Fibroblast of gingiva (primary cell): Measurements from ENCODE around the gene NDUFB7.
A peak's percentile ranks its signal among the peaks of the same experiment; 100 is the strongest.
"Not testable (repeated sequence)": the region's sequence is repeated elsewhere in the genome, so short reads cannot be mapped to it uniquely, and the experiment has no call there.

ENCODE experiments used
- DNase-seq: peaks from one replicate; pipeline ENCODE4 v3.0.0-alpha.2; 2011; ENCODE audit warnings: low read depth

NDUFB7 gene

DNA sequence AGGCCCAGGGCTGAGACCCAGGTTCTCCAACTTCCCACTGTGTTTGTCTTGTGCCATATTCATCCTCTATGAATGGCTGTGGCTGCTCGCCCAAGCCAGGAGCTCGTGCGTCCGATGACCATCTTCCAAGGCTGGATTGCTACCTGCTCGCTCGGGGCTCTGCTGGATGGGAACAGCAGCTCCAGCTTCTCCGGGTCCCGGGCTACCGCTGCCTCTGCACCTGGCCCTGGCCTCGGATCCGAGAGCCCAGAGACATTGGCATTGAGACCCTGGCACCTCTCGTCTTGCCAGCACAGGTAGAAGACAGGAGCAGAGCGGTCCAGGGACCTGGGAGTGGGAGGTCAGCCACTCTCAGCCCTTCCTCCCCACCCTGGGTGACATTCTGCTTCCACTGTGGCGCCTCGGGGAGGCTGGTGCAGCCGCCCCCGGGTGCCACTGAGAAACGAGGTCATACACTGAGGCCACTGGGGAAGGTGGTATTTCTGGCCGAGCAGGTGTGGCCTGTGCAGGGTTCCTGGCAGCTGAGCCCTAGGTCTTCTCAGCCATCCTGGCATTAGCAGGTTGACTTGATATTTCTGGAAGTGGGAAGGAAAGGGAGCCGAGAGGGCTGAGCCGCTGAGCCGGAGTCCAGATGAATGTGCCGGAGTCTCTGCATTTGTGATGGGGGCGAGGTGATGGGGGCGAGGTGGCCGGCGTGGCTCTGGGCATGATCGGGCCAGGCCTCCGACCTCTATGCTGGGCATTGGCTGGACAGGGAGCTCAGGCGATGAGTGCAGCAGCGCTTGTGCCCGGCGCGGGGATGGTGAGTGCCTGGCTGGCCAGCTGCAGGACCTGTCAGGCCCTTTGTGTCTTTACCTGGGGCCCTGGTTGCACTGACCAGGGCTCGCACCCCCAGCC is 18.6 kb downstream of the NDUFB7 start:
- DNase-seq, result no peak

DNA sequence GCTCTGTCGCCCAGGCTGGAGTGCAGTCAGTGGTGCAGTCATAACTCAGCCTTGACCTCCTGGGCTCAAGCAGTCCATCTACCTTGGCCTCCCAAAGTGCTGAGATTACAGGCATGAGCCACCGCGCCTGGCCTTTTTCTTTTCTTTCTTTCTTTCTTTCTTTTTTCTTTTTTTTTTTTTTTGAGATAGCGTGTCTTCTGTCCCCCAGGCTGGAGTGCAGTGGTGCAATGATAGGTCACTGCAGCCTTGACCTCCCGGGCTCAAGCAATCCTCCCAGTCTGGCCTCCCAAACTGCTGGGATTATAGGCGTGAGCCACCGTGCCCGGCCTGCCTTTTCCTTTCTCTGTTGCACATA is 19.9 kb downstream of the NDUFB7 start:
- DNase-seq, result not testable (repeated sequence)

DNA sequence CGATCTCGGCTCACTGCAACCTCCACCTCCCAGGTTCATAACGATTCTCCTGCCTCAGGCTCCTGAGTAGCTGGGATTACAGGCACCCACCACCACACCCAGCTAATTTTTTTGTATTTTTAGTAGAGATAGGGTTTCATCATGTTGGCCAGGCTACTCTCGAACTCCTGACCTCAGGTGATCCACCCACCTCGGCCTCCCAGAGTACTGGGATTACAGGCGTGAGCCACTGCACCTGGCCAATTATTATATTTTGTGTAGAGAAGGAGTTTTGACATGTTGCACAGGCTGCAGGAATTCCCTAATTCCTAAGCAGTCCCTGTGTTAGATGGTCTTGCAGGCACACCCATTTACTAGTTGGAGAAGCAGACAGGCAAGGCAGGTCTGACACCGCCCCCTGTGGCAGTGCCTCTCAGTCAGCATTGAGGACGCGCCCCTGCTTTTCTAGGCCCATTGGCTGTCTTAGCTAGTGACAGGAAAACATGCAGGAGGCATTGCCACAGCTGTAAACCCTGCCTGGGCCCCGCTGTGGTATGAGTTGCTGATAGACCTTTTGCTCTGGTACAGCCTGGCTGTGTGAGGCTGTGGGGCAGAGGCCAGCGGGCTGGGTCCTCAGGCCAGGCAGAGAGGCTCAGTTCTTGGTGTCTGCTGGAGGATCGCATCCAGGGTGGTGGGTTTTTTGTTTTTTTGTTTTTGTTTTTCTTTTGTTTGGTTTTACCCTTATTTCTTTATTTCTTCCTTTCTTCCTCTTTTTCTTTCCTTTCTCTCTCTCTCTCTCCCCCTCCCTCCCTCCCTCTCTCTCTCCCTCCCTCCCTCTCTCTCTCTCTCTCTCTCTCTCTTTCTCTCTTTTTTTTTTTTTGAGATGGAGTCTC is 20.5 kb downstream of the NDUFB7 start:
- DNase-seq, result peak; percentile 40

DNA sequence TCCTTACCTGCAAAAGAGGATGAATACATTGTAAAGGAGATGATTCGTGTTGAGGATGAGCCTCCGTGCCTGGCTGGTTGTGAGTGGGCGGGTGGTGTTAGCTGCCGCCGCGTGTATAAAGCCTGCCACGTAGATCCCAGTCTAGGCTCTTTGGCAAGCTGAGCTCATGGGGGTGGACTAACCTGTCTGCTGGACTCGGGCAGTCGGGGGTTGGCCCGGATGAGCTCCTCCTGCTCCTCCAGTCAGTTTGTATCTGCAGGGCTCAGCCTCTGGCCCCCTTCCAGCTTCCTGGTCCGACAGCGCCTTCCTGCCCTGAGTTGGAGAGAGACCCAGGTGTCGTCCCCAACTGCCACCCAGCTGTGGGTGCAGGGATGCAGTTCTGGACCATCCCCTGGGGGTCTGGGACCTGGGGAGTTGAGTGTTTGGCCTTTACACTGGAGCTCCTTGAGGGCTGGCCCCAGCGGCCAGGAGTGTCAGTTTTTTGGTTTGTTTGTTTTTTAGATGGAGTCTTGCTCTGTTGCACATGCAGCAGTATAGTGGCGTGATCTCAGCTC is 21.6 kb downstream of the NDUFB7 start:
- no peak for DNase-seq

DNA sequence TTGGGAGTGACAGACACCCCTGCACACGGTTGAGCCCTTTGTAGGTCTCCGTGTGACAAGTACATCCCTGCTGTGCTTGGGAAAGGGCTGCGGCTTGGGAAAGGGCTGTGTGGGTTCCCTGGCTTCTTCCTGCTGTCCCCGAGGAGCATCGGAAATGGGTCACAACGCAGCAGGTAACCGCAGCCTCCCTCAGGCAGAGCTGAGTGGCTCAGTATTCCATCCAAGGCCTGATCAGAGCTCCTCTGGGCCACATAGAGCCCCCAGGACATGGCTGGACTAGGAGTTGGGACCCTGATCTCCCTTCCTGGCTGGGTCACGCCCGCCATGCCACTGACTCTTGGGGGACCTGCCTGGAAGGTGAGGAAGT is 26.2 kb downstream of the NDUFB7 start:
- no peak for DNase-seq

DNA sequence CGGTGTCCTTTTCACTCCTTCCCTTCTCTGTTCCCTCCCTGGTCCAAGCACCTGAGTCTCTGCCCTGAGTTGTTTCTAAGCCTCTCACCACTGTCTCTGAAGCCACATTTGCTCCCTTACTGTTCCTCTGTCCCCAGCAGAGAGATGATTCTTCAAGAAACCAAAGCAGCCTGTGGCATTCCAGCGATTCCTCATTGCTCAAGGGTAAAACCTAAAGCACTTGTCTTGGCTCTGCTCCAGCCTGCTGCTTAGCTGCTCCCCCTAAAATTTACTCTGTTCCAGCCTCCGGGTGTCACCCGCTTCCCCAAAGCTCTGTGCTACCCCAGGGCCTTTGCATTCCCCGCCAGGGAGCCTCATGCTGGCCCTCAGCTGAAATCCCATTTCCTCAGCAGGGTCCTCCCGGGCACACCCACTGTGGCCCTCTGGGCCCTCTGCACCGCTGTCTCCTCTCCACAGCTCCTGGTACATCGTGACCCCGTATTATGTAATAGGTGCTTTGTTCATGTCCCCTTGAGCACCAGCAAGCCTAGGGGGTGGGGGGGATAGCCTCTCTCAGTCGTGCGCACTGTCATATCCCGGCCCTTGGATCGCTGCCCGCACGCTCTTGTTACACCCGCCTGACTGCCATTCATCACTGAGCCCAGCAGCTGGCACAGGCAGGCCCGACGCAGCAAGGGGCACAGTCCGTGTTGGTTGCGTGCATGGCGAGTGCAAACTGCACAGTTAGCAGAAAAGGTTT is 26.7 kb downstream of the NDUFB7 start:
- no peak for DNase-seq

DNA sequence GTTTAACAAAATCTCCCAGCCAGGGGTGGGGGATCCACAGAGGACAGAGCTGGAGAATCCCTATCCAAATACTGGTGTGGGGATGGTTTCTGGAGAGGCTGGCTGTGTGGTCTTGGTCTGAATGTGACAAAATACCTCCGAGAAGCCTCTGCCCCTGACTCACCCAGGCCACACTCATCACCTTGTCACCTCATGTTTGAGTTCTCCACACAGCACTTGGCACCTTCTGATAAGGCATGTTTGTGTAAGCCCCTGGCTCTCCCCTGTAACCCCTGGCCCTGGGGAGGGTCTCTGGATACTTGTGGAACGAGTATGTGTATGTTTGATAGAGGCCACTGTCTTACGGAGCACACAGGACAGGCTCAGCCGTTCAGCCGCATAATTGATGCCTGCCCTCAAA is 27.8 kb downstream of the NDUFB7 start:
- DNase-seq, result no peak

DNA sequence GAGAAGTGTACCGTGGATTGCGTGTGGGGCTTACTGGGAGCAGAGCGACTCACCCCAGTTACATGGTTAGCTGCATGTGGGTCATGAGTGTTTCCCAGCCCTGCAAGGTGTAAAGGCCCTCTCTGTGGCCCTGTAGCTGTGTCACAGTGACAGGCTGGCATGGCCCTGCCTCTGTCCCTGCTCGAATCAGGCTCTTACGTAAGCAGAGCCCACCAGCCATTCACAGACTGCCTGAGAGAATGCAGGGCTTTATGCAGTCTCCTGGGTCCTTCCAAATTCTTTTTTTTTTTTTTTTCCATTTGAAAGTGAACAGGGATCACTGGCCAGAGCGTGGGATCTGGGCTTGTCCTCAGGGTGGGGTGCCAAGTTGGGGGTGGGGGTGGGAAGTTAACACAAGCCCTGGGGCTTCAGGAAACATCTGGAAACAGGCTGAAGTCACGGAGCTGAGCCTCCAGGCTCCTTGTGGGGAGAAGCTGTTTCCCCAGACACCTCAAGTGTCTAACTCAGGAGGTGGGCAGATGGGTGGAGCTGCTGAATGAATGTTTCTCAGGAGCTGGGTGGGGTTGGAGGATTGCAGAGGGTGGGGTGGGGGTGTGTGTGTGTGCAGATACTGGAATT is 29.0 kb downstream of the NDUFB7 start:
- DNase-seq, result peak; percentile 23

DNA sequence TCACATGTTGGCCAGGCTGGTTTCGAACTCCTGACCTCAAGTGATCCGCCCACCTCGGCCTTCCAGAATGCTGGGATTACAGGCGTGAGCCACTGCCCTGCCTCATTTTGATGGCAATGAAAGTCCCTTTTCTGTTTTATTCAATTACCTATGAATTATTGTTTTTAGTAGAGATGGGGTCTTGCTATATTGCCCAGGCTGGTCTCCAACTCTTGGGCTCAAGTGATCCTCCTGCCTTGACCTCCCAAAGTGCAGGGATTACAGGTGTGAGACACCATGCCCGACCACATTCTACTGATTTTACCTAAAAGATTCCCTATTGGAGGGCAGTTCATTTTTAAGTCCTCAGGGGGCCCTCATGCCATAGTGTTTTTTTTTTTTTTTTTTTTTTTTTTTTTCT is 29.9 kb downstream of the NDUFB7 start:
- not testable (repeated sequence) for DNase-seq

DNA sequence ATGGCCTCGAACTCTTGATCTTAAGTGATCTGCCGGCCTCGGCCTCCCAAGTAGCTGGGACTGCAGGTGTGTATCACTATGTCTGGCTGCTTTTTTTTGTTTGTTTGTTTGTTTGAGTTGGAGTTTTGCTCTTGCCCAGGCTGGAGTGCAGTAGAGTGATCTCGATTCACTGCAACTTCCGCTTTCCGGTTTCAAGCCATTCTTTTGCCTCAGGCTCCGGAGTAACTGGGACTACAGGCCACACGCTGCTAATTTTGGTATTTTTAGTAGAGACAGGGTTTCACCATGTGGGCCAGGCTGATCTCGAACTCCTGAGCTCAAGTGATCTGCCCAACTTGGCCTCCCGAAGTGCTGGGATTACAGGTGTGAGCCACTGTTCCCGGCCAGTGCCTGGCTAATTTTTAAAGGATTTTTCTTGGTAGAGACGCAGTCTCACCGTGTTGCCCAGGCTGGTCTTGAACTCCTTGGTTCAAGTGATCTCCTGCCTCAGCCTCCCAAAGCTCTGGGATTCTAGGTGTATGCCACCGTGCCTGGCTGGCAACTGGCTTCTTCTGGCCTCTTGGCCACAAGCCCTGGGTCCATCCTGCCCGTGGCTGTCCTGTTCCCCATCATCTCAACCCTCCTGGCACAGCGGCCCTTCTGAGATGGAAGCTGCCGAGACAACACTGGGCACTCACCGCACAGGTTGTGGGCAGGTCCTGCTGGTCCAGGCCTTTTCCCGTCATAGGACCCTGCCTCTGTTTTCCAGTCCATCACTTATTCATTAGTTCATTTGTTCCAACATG is 30.9 kb downstream of the NDUFB7 start:
- DNase-seq, result no peak

DNA sequence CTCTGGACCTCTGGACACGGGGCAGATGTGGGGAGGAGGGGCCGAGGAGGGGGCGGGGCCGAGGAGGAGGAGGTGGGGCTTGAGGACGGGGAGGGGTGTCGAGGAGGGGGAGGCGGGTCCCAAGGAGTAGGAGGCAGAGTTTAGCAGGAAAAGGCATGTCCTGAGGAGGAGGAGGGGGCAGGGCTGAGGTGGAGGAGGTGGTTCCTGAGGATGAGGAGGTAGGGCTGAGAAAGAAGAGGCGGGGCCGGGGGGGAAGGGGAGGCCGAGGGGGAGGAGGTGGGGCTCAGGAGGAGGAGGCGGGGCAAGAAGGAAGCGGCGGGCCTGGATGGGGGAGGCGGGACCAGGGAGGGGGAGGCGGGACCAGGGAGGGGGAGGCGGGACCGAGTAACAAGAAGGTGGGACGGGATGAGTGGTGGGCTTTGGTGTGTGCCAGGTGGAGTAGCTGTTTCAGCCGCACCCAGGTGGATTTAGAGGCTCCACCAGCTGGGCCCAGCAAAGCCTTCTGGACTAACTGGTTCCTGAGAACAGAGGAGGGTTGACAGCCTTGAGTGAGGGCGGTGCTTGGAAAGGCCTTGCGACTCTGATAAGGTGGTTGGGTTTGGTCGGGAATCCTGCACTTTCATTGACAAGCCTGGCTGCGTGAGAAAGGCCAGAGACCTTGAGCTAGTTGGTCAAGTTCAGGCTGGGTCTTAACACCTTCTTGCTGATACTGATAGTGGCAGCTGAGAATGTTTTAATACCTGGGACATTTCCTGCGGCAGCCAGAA is 34.8 kb downstream of the NDUFB7 start:
- DNase-seq, result peak; percentile 44

DNA sequence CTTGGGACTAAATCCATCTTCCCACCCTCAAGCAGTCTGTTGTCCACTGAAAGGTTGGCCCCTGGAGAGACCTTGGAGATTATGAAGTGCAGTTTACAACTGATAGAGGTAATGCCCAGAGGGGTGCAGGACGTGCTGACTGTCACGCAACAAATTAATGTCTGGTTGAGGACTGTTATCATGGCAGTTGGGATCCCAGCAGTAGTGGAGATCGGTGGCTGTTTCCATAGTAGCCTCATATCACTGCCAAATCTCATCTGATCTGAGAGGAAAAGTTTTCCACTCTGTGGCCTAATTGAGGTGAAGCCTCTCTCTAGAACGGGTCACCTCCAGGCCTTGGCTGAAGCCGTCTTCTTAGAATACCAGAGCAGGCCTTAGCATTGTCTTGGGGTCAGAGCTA is 38.4 kb downstream of the NDUFB7 start:
- no peak for DNase-seq

DNA sequence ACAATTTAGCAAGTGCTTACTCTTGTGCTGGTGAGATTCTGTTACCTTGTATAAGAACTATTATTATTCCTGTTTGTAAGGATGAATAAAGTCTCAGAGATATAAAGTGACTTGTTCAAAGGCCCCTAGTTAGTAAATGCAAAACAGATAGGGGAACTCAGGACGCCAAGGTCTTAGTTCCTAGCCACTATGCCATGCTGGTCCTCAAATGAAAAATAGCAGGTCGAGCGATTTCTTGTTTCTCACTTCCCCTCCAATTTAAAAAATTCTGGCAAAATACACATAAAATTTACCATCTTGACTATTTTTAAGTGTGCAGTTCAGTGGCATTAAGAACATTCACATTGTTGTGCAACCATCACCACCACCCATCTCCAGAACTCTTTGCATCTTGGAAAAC is 41.4 kb downstream of the NDUFB7 start:
- no peak for DNase-seq

DNA sequence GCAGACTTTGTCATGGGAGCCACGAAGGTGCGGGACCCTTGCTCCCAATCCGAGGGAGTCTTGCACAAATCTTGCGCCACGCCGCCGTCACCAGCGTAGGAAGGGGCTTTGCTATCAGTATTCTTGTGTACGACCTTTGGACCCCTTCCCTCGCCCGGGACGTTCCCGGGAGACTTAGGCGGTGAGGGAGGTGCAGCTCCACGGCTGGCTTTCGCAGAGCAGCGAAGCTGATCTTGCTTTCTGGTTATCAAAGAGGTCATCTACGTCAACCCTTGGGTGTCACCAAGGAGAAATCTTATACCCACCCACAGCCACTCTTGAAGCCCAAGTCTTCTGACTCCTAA is 41.9 kb downstream of the NDUFB7 start:
- DNase-seq, result peak; percentile 20

DNA sequence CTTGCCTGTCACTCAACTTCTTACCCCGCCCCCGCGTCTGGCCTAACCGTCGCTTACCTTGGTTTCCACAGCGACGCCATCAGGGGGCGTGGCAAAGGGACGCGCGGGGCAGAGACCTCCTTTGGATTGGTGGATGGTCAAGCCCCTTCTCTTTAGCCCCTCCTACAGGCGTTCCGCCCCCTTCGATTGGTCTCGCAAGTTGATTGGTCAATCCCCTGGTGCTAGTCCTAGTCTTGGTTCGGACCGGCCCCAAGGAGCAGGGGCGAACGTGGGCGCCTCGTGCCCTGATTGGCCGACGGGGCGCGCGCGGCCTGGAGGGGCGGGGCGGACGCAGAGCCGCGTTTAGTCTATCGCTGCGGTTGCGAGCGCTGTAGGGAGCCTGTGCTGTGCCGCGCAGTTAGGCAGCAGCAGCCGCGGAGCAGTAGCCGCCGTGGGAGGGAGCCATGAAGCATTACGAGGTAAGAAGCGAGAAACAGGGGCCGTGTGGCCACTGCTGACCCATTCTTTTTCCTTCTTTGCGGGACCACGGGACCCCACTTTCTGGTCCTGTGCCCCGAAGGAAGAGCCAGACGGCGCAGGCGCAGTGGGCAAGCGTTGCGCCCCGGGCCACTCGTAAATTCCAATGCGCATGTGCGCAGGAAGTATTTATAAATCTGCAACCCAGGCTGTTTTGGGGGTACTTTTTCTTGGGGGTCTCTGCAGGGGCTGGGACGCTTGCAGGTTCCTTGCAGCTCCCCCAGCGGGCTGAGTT is 42.4 kb downstream of the NDUFB7 start, which contains the start of gene TECR:
Gene TECR, plus strand, starts transcription at position 341 of the 751 bp plus-strand sequence. Its CDS starts 103 bp downstream, at position 444.
- peak; percentile 100 for DNase-seq

DNA sequence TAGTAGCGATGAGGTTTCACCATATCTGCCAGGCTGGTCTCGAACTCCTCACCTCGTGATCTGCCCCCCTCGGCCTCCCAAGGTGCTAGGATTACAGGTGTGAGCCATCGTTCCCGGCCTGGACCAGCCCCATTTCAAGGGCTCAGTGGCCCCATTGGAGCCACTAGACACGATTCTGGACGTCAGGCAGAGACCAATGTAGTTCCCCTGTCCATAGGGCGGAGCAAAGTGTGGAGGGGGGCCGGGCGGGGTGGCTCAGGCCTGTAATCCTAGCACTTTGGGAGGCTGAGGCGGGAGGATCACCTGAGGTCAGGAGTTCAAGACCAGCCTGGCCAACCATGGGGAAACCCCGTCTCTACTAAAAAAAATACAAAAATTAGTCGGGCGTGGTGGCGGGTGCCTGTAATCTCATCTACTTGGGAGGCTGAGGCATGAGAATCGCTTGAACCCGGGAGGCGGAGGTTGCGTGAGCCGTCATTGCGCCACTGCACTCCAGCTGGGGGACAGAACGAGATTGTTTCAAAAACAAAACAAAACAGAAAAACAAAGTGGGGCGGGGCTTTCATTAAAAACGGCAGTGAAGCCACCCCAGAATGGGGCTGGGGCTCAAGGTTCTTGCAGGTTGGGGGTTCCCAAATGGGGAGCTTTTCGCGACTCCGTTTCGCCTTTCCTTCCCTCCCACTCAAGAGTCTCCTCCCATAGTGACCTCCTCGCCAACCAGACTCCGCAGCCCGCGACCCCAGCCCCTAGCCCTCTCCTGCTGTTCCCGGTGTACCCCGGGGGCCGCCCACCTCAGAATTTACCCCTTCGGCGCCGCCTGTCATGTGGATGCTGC is 43.2 kb downstream of the NDUFB7 start:
- DNase-seq, result no peak

DNA sequence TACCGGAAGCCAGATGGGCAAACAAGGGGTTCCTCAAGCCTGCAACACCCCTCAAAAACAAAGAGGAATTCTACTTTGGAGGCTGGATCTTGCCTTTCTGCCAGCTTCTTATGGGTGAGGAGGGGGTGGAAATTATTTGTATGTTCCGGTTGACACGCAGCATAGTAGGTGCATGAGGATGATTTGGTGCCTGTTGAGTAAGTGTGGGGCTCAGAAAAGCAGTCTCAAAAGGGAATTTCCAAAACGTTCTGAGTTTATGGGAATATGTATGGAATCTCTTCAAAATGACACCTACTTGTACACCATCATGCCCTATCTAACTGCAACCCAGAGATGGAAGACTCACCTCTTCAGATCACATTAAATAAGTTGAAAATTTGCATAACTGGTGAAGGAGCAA is 45.4 kb downstream of the NDUFB7 start:
- DNase-seq, result no peak

DNA sequence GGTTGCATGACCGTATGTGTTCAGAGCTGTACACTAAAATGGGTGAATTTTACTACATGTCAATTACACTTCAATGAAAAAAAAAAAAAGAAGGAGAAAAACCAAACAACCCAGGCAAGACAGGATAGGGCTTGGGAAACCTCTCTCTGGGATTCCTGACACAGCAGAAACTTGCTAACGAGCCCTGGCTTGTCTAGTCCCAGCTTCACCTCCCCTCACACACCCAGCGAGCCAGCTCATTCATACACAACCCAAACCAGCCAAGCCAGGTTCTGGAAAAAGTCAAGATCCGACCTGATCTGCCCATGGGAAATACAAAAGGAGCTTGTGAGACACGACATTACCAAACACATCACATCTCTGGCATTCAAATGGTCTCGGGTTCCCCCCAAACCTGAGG is 46.1 kb downstream of the NDUFB7 start:
- no peak for DNase-seq

DNA sequence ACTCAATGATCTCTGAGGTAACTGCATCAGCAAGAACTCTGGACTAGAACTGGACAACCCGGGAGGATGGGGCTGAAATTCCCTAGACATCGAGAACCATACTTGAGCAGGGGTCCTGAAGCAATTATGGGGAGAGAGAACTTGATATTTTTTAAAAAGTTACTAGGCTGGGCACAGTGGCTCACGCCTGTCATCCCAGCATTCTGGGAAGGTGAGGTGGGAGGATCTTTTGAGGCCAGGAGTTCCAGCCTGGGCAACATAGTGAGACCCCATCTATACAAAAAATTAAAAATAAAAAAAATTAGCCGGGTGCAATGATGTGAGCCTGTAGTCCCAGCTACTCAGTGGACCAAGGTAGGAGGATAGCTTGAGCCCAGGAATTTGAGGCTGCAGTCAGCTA is 51.3 kb downstream of the NDUFB7 start:
- DNase-seq, result no peak
